ENCODE measurements around the gene RPS6KB1.
"Not testable (repeated sequence)": the region's sequence is repeated elsewhere in the genome, so short reads cannot be mapped to it uniquely, and the experiment has no call there.

RPS6KB1 gene

DNA sequence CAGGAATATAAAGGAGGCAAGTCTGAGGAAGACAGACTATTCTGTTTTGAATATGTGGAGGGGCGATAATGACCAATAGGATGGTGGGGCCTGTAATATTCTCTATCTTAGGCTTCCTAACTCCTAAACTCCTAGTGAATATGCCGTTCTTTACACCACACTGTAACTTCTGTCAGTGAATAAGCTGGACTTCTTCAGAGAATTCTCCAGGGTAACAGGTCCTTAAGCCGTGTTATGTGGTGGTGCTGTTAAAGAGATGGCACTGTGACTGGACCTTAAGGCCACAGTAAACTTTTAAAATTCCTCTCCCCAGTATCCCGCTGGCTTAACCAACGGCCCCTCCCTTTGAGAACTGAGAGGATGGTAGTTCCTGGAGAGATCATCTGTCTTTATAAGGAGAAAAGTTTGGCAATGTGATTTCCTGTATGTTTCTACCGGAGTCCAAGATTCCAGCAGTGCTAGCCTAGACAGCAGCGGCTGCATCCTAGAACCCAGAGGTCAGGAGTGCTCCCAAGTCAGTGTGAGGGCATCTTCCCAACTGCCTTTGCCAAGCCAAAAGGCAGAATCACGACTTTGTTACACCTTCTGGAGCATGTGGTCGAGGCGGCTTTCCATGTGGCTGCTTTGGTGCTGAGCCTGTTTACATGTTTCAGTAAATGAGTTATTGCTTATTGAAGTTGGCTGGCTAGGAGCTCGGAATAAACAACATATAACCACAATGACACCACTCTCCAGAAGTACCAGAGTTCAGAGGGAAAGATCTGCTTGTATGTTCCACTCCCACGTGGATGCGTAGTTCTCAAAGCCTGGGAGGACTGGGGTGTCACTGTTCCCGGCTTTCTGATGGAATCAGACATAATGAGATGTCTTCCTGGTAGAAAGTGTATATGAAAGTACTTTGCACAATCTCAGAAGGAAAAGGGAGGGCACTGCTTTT is 41.2 kb upstream of the RPS6KB1 start:
- DNase-seq (ENCODE audit: low read depth), result no peak
- TF ChIP-seq, protein P1, sequence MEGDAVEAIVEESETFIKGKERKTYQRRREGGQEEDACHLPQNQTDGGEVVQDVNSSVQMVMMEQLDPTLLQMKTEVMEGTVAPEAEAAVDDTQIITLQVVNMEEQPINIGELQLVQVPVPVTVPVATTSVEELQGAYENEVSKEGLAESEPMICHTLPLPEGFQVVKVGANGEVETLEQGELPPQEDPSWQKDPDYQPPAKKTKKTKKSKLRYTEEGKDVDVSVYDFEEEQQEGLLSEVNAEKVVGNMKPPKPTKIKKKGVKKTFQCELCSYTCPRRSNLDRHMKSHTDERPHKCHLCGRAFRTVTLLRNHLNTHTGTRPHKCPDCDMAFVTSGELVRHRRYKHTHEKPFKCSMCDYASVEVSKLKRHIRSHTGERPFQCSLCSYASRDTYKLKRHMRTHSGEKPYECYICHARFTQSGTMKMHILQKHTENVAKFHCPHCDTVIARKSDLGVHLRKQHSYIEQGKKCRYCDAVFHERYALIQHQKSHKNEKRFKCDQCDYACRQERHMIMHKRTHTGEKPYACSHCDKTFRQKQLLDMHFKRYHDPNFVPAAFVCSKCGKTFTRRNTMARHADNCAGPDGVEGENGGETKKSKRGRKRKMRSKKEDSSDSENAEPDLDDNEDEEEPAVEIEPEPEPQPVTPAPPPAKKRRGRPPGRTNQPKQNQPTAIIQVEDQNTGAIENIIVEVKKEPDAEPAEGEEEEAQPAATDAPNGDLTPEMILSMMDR (IDR thresholded peaks at IDR 0.05; ENCODE audit: control insufficient read depth, extremely low read depth, insufficient read depth), result no peak
- no peak overlapping the region for H3K4me3 ChIP-seq (ENCODE audit: low read depth, low read length)

DNA sequence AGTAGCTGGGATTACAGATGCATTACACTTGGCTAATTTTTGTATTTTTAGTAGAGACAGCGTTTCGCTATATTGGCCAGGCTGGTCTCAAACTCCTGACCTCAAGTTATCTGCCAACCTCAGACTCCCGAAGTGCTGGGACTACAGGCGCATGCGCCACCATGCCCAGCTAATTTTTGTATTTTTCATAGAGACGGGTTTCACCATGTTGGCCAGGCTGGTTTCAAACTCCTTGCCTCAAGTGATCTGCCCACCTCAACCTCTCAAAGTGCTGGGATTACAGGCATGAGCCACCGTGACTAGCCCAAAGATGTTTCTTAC is 40.1 kb upstream of the RPS6KB1 start:
- not testable (repeated sequence) for H3K4me3 ChIP-seq (ENCODE audit: low read depth, low read length)

DNA sequence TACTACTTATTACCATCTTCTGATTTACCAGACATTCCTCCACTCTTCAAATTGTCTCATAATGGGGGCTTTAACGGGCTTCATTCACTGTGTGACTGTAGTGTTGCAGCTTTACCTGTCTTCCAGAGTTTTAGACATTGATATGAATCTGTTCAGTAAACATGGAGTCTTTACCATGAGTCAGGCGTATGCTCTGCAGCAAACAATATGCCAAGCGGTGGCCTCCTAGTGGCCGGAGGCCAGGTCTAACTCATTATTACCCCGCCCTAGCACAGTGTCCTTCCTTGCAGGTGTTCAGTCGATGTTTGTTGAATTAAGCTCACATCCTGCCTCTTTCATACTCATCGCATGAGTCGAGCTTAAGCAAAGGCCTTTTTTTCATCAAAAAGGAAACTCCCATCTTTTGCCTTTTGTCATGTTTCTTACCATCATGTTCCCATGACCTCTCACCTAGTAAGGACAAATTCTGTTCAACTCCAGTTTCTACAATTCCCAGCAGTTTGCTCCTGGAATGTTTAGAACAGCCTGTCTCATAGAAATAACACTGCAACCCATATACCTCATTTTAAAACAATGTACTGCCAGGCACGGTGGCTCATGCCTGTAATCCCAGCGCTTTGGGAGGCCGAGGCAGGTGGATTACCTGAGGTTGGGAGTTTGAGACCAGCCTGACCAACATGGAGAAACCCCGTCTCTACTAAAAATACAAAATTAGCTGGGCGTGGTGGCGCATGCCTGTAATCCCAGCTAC is 39.6 kb upstream of the RPS6KB1 start:
- no peak overlapping the region for H3K4me3 ChIP-seq (ENCODE audit: low read depth, low read length)
- TF ChIP-seq, protein P1 (IDR thresholded peaks at IDR 0.05; ENCODE audit: control insufficient read depth, extremely low read depth, insufficient read depth), result peak; percentile 48
- peak; percentile 90 for DNase-seq (ENCODE audit: low read depth)

More for the DNA sequence above, 40.1 kb upstream of the RPS6KB1 start:
- not testable (repeated sequence) for DNase-seq (ENCODE audit: low read depth)

DNA sequence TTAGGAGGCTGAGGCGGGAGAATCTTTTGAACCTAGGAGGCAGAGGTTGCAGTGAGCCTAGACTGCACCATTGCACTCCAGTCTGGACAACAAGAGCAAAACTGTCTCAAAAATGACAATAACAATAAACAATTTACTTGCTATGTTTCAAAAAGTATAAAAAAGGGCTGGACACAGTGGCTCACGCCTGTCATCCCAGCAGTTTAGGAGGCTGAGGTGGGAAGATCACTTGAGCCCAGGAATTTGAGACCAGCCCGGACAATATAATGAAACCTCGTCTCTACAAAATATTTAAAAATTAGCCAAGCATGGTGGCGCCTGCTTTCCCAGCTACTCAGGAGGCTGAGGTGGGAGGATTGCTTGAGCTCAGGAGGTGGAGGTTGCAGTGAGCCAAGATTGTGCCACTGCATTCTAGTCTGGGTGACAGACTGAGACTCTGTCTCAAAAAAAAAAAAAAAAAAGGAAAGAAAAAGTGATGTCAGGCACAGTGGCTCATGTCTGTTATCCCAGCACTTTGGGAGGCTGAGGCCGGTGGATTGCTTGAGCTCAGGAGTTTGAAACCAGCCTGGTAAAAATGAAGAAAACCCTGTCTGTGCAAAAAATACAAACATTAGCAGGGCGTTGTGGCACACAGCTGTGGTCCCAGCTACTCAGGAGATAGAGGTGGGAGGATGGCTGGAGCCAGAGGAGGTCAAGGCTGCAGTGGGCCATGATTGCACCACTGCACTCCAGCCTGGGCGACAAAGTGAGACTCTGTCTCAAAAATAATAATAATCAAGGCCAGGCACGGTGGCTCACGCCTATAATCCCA is 38.8 kb upstream of the RPS6KB1 start:
- DNase-seq (ENCODE audit: low read depth); H3K4me3 ChIP-seq (ENCODE audit: low read depth, low read length): not testable (repeated sequence)

DNA sequence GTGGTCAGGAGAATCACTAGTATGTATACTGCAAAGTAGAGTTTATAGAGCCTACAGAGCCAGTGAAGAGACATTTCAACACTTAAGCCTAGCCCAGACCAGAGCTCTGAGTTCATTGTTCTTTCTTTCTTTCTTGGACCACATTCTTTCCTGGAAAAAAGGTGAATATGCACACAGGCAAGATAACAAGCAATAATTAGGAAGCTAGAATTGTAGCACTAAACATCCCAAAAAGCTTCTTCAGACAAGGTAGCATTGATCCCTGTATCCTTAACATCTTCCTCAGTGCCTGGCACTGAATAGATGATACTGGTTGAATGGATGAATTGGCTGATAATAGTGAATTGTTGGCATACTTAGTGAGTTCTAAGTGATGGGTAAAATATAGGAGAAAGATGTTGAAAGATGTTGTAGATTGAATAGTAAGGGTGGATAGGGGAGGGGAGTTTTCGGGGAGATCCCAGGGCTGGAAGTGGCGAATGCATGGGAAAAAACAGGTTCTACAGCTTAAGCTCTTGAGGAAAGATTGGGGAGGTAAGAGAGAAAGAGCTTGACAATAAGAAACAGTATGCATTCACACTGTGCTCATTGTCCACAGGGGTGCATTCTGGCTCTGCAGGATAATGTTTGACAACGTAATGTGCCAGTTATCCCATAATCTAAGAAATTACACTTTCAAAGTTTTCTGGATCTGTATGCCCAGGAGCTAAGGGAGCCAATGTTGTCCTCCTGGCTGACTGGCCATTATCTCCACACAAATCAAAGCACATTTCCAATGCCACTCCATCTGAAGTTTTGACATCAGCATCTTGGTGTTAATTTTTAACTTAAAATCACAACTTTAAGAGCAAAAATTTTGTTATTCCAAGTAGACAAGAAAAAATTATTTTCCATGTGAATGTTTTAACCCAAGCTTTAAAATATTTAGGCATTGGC is 35.8 kb upstream of the RPS6KB1 start:
- TF ChIP-seq, protein P1 (IDR thresholded peaks at IDR 0.05; ENCODE audit: control insufficient read depth, extremely low read depth, insufficient read depth), result no peak
- H3K4me3 ChIP-seq (ENCODE audit: low read depth, low read length), result no peak overlapping the region
- no peak for DNase-seq (ENCODE audit: low read depth)

DNA sequence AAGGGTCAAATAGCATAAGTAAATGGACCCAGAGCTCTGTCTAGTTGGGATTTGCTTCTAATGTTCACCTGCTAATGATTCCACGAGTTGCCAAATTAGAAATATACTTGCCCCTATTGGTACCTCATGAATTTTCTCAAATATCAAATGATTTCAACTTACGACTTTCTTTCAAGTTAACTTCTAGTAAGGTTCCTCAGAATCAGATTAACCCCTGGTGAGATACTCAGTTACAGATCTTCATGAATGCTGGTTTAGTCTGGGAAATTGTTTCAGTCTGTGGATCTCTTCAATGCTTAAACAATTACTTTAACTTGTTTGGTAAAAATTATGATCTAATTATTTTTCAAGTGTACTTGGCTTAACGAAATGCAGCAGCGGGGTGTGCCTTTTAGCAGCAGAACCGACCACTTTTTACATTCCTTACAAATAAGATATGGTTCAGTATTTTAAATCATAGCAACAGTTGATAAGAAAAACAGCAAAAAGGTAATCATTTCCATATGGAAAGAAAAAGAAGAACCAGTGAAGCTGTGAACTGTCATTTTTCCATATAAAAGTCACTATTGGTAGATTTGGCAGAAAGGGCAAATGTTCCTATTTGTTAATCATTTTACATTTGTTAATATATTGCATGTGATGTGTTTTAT is 34.6 kb upstream of the RPS6KB1 start:
- TF ChIP-seq, protein P1 (IDR thresholded peaks at IDR 0.05; ENCODE audit: control insufficient read depth, extremely low read depth, insufficient read depth), result no peak
- no peak overlapping the region for H3K4me3 ChIP-seq (ENCODE audit: low read depth, low read length)
- DNase-seq (ENCODE audit: low read depth), result no peak

DNA sequence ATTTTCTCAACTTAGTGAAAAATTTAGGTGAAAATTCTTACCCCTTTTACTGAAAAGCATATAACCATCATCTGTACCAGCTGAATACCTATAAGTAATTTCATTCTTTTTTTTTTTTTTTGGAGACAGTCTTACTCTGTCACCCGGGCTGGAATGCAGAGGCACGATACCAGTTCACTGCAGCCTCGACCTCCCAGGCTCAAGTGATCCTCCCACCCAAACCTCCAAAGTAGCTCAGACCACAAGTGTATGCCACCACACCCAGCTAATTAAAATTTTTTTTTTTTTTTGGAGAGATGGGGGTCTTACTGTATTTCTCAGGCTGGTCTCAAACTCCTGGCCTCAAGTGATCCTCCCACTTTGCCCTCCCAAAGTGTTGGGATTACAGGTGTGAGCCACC is 34.0 kb upstream of the RPS6KB1 start:
- TF ChIP-seq, protein P1 (IDR thresholded peaks at IDR 0.05; ENCODE audit: control insufficient read depth, extremely low read depth, insufficient read depth), result no peak

More for the DNA sequence above, 34.0 kb upstream of the RPS6KB1 start:
- no peak overlapping the region for H3K4me3 ChIP-seq (ENCODE audit: low read depth, low read length)
- DNase-seq (ENCODE audit: low read depth), result no peak
